ENCODE results near the gene YY2.
A peak's percentile ranks its signal among the peaks of the same experiment; 100 is the strongest.
"Not testable (repeated sequence)": the region's sequence is repeated elsewhere in the genome, so short reads cannot be mapped to it uniquely, and the experiment has no call there.

The YY2 gene

GRCh38 chrX:21873063-21873775 lies 17.4 kb downstream of the YY2 start:
- DNase-seq (ENCODE audit: insufficient read length, low spot score) (no peak), FAIRE-seq (no peak)

- FAIRE-seq; DNase-seq (ENCODE audit: insufficient read length, low spot score): not testable (repeated sequence)
Measured at GRCh38 chrX:21874182-21874581, 18.4 kb downstream of the YY2 start.

DNA sequence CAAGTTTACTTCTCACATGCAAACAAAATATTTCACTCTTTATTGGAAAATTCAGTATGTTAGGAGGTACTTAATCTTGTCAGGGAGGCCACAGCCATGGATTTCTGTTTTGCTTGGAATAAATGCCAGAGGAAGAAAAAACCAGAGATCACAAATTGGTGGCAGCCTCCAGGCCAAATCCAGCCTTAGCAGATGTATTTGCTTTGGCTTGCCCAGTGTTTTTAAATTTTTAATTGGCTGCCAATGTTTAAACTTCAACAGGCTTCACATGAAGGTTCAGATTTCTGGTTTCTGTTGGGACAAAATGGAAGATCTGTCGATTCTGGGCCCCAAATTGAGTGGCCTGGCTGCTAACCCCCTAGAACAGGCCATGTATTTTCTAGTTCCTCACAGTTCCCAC lies 19.2 kb downstream of the YY2 start:
- FAIRE-seq: no peak

GRCh38 chrX:21881881-21882574 lies 26.2 kb downstream of the YY2 start:
- FAIRE-seq: peak; percentile 40

More for the DNA sequence above, 19.2 kb downstream of the YY2 start:
- no peak for DNase-seq (ENCODE audit: insufficient read length, low spot score)

GRCh38 chrX:21883258-21883657 lies 27.5 kb downstream of the YY2 start:
- no peak for FAIRE-seq

More at GRCh38 chrX:21881881-21882574, 26.2 kb downstream of the YY2 start:
- DNase-seq (ENCODE audit: insufficient read length, low spot score): no peak

GRCh38 chrX:21885568-21885967 lies 29.8 kb downstream of the YY2 start:
- FAIRE-seq: no peak

More at GRCh38 chrX:21883258-21883657, 27.5 kb downstream of the YY2 start:
- DNase-seq (ENCODE audit: insufficient read length, low spot score): no peak

GRCh38 chrX:21905313-21905712 lies 49.5 kb downstream of the YY2 start:
- FAIRE-seq (no peak), DNase-seq (ENCODE audit: insufficient read length, low spot score) (no peak)

More at GRCh38 chrX:21885568-21885967, 29.8 kb downstream of the YY2 start:
- no peak for DNase-seq (ENCODE audit: insufficient read length, low spot score)

GRCh38 chrX:21905953-21906352 lies 50.2 kb downstream of the YY2 start:
- FAIRE-seq (no peak), DNase-seq (ENCODE audit: insufficient read length, low spot score) (no peak)

DNA sequence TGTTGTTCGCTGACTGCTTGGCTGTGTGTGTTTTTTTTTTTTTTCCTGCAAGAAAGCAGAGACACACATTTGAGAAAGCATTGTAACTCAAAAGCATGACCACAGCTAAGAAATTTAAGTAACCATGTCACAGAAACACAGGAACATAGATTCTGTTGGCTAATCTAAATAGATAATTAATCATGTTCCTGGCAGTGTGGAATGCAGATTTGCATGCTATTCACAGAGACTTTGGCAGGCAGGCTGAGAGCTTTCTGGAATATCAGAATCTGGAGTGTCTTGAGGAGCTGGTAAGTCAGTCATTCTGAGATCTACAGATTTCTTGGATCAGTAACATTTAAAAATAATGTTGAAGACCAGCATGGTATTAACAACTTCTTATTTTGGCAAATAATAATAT lies 51.5 kb downstream of the YY2 start:
- FAIRE-seq (no peak), DNase-seq (ENCODE audit: insufficient read length, low spot score) (no peak)

Data from GM19239 (cell line).